Stimulated activated CD8-positive, alpha-beta memory T cell treated with anti-CD3 and anti-CD28 coated beads, Interleukin-7, amount 100 ng/mL, for 4 hours (primary cell): ENCODE measurements around the gene B3GNT7.

Source experiments
- DNase-seq, 2 donors: peaks; one replicate each; pipeline ENCODE4 v3.0.0-alpha.2; 2020; ENCODE audit warnings: low read depth in 2 of 2

B3GNT7 gene

DNA sequence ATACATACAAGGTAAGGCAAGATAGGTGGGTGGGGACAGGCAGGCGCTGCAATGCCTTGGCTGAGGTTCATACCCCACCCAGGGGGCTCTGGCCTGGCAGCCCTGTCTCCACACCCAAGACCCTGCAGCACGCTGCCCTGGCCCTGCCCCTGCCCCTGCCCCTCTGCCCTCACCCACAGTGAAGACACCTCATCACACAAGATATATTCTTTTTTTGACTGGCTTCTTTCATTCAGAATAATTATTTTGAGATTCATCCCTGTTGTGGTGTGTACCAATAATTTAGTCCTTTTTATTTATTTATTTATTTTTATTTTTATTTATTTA lies 11.4 kb upstream of the B3GNT7 start:
- DNase-seq = no peak

DNA sequence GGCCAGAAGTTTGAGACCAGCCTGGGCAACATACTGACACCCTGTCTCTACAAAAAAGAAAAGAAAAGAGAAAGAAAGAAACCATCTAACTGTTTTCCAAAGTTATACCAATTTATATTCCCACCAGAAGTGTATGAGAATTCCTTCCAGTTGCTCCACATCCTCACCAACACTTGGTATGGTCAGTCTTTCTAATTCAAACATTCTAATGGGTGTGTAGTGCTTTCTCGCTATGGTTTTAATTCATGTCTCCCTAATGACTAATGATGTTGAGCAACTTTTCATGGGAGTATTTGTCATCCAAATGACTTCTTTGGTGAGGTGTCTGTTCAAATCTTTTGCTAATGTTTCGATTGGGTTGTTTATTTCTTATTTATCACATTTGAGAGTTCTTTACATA lies 10.5 kb upstream of the B3GNT7 start:
- DNase-seq = no peak

DNA sequence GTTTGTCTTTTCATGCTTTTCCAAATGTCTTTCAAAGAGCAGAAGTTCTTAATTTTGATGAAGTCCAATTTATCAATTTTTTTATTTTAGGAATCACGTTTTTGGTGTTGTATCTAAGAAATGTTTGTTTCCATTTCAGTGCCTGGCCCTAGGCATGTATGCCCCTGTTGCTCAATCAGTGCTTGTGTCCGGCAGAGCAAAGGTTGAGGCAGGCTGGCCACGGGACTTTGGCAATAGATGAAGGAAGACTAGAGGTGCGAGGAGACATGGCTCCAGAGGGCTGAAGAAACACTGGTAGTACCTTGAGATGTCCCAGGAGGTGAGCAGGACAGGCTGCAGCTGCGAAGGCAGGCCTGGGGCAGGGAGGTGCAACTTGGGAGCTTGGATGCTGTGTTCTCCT lies 10.1 kb upstream of the B3GNT7 start:
- DNase-seq = no peak

DNA sequence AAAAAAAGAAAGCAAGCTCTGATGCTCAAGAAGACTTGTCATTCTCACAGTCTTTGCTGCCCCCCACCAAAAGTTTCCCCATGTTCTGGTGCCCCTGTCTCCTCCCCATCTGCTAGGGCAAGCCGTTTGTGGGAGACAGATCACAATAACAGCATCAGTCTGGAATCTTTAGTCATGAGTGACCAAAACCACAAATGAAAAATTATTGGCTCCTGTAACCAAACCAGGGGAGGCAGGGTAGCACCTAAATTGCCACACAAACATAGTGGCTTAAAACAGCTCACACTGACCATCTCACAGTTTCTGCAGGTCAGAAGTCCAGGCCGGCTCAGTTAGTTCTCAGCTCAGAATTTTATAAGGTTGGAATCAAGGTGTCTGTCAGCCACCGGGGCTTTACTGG lies 9.1 kb upstream of the B3GNT7 start:
- DNase-seq = no peak

DNA sequence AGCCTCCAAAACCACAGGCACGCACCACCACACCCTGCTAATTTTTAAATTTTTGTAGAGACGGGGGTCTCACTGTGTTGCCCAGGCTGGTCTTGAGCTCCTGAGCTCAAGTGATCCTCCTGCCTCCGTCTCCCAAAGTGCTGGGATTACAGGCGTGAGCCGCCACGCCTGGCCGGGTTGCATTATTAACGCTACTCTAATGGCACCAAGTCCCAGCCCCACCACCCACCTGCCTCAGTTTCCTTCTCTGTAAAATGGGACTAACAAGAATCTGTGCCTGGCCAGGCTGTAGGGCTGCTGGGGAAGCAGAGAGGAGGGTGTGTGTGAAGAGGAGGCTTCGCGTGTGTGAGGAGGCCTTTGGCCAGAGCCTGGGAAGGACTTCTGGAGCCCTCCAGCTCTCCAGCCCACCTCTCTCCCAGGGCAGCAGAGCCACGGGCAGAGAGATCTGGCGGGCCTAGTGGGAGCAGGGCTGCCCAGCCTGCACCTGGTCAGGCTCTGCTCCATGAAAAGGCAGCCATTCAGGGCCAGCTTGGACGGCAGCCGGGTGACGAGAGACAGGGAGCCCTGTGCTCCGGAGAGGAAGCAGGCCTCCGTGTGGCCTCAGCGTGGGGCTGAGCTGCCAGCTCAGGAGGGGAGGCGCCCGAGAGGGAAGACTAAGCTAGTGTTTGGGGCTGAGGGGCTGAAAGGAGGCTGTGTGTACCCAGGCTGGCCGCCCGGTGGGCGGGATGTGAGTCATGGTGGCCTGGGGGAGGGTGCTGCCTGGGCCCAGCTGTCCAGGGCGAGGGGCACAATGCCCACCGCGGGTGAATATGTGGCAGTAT lies 7.4 kb upstream of the B3GNT7 start:
- DNase-seq = no peak

DNA sequence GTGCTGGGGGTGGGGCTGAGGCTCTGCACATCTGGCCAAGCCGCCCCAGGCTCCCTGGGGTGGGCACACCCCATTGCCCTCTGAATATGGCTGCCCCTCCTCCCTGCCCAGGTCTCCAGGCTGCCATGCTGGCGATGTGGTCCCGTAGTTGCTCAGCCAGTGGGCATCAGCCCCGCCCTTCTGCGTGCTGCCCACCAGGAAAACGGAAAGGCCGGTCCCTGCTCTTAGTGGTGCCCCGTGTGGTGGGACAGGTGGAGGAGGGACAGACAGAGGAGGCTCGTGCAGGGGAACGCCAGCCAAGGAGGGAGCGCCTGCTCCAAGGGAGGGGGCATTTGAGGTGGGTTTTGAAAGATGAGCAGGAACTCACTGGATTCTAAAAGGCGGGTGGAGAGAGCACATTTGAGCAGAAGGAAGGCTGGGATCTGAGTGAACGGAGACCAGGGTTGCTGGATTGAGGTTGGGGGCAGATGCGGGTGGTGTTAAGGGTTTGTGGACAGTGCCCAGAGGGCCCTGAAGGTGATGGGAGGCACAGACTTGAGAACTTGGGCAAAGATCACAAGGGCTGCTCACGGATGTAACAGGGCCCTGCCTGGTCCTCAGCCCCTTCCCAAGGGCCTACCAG lies 6.7 kb upstream of the B3GNT7 start:
- no peak for DNase-seq

DNA sequence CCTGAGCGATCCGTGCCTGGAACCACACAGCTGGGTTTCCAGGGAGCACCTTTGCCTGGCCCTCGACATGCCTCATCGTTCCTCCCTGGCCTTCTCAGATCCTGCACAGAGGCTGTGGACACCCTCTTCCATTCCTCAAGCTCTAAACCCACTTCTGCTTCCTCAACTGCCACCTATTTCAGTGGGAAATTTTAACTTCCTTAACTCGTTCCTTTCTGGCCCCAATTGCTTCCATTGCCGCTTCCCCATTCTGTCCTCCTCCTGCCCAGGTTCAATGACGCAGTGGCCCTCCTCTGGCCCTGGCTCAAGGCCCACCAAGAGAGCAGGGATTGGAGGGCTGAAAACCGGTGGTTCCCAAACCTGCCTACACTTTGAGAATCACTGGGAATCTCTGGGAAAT lies 4.8 kb upstream of the B3GNT7 start:
- no peak for DNase-seq

DNA sequence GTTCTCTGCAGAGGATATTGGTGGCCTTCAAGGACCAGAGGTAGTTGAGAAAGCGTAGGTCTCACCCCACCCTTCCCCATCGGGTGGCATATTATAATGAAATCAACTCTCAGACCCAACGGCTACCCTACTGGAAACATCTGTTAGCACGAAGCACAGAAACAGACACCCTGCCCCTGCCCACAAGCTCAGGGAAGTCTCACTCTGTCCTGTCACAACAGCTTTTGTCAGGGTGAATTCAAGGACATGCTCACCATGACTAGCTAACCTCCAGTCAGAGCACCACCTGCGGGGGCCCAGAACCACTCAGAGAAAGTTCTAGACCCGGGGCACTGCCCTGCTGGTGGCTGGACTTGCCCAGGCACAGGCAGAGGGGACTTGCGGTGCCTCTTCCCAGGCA lies 3.5 kb upstream of the B3GNT7 start:
- no peak for DNase-seq

DNA sequence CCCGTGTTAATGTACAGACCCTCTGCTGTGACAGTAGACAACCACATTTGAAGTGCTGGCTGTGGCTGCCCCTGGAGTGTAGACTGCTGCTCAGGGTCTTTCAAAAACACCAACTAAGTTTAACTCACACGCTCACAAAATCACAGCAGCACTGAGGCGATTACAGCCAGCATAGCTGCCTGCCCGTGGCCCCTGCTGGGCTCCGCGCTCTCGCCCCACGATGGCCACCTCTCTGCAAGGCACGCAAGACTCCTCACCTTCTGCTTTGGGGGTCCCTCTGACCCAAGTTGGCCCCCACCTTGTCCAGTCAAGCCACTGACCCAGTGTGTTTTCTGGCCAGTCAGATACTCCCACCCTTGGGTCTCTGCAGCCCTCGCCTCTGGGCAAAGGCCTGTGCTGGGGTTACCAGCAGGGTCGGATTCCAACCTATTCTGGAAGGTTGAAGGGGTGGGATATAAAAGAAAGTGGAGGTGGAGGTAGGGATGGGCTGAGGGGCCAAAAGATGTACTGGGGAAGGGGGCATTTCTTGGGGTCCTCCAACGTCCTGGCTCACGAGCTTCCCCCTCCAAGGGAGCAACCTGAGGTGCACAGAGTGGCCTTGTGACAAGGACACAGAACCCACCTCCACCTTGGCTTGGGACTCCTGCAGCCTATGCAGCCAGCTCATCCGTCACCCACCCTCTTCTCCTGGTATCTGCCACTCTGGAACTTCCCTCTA lies 2.9 kb upstream of the B3GNT7 start:
- no peak for DNase-seq

DNA sequence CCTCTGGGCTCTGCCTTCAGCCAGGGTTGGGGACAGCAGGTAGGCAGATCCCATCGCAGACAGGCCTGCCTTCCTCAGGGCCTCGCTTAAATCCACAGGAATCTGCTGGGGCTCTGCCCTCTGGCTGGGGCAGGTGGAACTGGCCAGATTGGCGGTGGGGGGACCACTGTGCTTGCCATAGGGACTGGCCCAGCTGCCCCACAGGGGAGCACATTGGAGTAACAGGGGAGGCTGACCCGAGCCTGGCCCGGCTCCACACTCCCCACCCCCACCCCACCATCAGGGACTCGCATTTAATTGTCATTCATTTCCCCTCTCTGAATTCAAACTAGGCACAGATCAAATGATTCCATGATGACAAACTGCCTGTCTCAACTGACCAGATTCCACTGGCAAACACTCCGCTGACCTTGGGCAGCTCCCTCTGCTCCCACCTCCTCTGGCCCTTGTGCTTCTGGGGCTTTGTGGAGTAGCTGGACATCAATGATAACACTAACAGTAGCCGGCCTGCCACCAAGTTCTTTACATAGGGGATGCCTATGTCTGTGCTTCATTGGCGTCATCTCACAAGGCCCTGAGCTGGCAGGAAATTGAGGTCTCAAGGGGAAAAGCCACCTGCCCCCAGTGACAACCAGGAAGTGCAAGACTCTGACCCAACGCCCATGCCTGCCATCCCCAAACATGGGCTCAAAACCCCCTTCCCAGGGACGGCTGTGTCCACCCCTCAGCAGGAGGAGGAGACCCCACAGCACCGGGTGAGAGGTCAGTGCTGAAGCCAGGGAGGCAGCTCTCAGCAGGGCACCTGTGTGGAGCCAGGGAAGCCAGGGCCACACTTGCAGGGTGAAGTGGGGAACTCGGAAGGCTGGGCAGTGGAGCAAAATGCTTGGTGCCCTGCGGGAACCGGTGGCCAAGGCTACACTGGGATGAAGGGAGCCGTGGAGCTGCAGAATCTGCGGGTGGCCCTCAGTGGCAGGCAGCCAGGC lies 2.1 kb upstream of the B3GNT7 start:
- DNase-seq = peak; percentile 22 to 45

DNA sequence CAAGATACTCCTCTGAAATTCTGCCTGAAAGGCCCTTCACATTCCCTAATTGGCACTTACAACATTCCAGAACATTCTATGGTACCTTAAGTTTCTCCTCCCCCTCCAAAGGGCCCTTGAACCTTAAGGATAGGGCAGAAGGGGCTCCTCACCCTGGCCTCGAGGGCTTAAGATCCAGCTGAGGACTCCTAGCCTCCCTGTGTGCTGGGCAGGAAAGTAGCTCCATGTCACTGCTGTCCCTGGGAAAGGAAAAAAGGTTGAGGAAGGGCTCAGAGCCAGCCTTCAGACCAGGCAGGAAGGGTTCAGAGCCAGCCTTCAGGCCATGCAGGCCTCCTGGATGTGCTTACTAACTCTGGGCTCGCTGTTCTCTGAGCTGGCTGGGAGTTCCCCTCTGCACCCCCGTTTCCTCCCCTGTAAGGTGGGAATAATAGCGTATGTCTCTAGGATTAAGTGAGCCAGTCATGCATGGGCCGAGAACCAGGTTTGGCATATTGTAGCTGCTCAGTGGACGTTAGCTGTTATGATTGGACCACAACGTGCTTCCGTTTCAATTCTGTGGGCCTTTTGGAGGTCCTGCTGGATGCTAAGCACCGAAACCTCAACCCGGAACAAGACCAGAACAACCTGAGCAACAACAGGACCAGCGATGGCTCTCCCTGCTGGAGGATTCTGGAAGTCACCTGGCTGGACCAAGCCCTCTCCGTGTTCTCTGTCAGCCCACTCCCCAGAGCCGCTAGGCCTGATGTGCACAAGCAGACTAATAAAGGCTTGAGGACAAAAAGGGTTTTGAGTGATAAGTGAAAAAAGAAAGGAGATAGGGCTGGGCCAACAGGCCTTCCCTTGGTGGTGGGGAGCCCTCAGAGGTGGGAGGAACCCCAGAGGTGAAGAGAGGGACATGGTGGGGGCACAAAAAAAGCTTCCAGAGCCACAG lies 1.0 kb upstream of the B3GNT7 start:
- no peak for DNase-seq

DNA sequence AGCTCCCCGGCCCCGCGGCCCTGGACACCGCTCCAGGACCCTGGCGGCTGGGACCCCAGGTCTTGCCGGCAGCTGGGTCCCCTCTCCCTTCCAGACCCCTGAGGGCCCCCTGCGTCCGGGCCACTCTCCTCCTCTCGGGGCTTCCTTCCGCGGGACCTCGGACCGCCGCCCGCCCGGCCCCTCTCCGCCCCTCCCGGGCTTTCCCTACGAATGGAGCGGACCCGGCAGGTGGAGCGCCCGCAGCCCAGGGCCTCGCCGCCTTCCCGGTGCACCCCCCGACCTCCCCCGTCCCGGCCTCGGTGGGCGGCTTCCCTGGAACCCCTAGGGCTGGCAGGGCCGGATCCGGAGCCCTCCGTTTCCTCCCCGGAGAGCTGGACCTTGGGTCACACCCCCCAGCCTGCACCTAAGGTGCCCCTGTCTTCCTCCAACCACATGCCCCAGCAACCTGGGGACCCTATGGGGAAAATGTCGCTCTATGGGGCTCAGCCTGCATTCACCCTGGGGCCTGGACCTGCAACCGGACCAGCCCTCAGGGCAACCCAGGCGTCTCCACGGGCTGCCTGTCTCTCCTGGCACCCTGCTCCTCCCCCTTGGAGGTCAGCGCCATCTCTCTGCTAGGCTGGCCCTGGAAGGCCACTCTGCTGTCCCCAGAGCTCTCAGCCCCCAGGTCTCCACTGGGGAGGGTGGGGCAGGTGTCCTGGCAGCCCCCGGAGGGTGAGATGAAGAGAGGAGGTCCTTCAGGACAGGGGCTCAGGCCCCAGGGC lies 730 bp downstream of the B3GNT7 start:
- DNase-seq = no peak

DNA sequence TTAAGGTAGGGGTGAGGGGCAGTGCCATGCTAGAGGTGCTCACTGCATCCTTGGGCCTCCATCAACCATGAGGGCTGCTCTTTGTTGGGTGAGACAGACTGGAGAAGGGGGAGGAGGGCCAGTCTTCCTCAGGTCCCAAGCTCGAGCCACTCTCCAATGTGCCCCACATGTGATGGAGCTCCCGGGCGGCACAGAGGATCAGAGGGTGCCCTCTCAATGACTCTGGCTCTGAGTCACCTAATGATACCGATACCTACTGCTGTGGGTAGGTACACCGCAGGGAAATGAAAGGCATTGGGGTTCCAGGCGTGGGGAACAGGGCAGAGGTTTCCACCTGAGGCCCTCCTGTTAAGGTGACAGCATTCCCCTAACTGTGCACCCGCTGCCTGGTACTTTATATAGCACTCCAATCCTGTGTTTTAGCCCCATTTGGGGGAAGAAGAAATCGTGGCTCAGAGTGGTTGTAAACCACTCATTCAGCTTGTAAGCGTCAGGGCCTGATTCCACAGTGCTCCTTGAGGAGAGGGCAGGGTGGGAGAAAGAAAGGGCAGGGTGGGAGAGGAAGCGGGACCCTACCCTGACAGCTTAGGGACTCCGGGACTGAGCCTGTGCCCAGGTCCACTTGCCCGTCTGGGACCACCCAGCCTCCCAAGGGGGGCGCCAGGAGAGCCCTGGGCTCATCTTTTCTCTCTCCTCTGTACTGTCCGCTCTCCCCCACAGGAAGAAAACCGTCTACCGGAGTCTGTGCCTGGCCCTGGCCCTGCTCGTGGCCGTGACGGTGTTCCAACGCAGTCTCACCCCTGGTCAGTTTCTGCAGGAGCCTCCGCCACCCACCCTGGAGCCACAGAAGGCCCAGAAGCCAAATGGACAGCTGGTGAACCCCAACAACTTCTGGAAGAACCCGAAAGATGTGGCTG lies 1.8 kb downstream of the B3GNT7 start:
- no peak for DNase-seq

DNA sequence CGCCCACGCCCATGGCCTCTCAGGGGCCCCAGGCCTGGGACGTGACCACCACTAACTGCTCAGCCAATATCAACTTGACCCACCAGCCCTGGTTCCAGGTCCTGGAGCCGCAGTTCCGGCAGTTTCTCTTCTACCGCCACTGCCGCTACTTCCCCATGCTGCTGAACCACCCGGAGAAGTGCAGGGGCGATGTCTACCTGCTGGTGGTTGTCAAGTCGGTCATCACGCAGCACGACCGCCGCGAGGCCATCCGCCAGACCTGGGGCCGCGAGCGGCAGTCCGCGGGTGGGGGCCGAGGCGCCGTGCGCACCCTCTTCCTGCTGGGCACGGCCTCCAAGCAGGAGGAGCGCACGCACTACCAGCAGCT lies 2.4 kb downstream of the B3GNT7 start:
- DNase-seq = no peak

DNA sequence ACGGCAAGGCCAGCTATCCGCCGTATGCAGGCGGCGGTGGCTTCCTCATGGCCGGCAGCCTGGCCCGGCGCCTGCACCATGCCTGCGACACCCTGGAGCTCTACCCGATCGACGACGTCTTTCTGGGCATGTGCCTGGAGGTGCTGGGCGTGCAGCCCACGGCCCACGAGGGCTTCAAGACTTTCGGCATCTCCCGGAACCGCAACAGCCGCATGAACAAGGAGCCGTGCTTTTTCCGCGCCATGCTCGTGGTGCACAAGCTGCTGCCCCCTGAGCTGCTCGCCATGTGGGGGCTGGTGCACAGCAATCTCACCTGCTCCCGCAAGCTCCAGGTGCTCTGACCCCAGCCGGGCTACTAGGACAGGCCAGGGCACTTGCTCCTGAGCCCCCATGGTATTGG lies 3.1 kb downstream of the B3GNT7 start:
- no peak for DNase-seq

DNA sequence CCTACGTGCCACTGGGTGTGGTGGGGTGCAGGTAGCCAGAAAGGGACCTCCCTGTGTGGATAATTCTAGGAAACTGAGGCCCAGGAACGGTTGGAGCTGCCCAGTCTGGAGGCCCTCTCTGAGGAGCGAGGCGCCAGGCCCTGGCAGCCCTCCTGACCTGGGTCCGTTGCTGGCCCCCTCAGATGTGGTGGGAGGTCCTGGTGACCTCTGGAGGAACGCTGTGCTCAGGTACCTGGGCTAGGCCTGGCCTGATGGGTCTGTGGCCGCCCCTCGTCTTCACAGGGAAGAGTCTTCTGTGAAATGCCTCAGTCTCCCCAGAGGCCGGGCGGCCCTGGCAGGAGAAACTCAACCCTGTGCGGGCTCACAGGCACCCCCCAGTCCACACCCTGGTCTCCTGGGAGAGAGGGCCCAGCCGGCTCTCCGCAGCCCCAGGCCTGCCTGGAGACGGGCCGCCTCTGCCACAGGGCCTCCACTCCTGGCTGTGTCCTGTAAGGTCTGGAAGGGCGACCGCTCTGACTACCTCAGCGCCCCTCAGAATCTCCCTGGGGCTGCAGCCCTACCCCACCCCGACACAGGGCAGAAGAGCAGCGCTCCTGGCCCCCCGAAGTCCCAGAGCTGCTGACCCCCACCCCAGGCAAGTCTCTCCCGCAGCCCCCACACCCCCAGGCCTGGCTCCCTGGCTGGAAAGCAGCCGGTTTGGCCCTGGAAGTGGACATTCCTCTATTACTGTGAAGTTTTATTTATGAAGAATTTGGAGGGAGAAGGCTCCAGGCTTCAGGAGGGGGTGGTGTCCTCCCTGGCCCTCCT lies 3.7 kb downstream of the B3GNT7 start:
- DNase-seq = no peak

DNA sequence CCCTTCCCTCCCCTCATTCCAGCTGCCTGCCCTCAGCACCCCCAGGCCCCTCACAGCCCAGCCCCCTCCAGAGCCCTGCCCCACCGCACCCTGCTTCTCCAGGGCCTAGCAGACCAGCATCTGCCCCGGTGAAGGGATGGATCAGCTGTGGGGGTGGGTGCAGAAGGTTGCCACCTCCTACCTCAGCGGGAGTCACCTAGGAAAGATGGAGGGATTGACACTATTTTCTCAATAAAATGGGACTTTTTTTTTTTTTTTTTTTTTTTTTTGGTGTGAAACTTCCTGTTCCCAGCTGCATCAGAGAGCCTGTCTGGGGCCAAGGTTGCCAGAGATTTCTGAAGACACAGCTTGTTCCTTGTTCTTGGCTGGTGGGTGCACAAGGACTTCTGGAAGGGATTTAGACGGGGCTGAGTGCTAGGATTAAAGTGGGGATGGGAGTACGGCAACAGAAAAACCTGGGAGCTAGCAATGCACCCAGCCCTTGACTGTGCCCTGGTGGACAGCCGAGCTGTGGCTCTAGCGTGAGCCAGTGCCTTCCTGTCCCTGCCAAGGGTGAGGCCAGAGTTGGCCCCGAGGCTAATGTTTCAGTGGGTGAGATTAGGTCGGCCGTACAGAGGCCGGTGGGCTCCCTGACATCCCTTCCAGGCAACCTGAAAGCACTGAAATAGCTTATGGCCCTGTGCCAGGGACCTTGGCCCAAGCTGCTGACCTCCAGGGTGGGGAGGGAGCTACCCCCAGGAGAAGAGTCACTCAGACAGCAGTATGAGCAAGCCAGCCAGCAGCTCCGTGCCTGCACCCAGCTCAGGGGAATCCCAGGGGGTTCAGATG lies 4.6 kb downstream of the B3GNT7 start:
- DNase-seq = no peak
